Endothelial cell of umbilical vein (primary cell): ENCODE measurements around the gene CNIH2. TPM values are rescaled to one million over a fixed set of nuclear protein-coding genes. Genes with fewer than 3 reads are reported as not detected.

Experiments
- BruUV-seq: library from RNA; stranded (reverse); fragments of 400-500 nt; replicated peaks from 2 replicates; lab custom pipeline; 2021; lab: Mats Ljungman, UMichigan
- CTCF ChIA-PET: fragments of 300-600, 350-600 bp; sonication (Branson Sonifier 250); formaldehyde crosslinking; loops from one replicate; lab custom pipeline; 2021; ENCODE audit warnings: antibody characterized with exemption, inconsistent platforms; lab: Charles Lee
- POLR2A ChIA-PET: fragments of 300-600, 350-600 bp; sonication (Branson Sonifier 250); formaldehyde crosslinking; loops from one replicate; lab custom pipeline; 2021; ENCODE audit warnings: antibody characterized with exemption, inconsistent platforms; lab: Charles Lee
- DNase-seq: peaks from one replicate; pipeline ENCODE4 v3.0.0-alpha.2; 2011; ENCODE audit warnings: low read depth, low spot score
- FAIRE-seq: peaks from 2 replicates; lab custom pipeline; 2011; peaks lifted over from hg19 to GRCh38; lab: Jason Lieb, UNC
- H2AFZ ChIP-seq: 2 replicates; pipeline ENCODE4 v1.6.0; 2012; ENCODE audit warnings: low read depth, low read length, control low read depth, inconsistent platforms
- H3K27ac ChIP-seq: 2 replicates; pipeline ENCODE4 v1.5.1; 2011; ENCODE audit warnings: low read depth, mild to moderate bottlenecking, control low read depth, low read length, moderate library complexity; ENCODE audit not compliant: insufficient read depth
- H3K27me3 ChIP-seq, 2 experiments: 2 replicates each; pipeline versions ENCODE4 v1.6.0 to v1.6.1; 2011; ENCODE audit warnings: low read length in 2 of 2, mixed read lengths in 1 of 2; ENCODE audit not compliant: control insufficient read depth in 2 of 2, insufficient read depth in 2 of 2
- H3K36me3 ChIP-seq, 2 experiments: 2 replicates in 1 of 2; 3 replicates in 1 of 2; pipeline ENCODE4 v1.5.1; 2011; ENCODE audit warnings: low read length in 2 of 2, mild to moderate bottlenecking in 1 of 2, moderate library complexity in 1 of 2; ENCODE audit not compliant: control insufficient read depth in 2 of 2, insufficient read depth in 2 of 2; ENCODE audit errors: extremely low read depth in 1 of 2
- H3K4me1 ChIP-seq: 3 replicates; pipeline ENCODE4 v1.5.1; 2011; ENCODE audit warnings: mild to moderate bottlenecking, low read length; ENCODE audit not compliant: control insufficient read depth, insufficient read depth; ENCODE audit errors: extremely low read depth
- H3K4me2 ChIP-seq: 2 replicates; pipeline ENCODE4 v1.6.1; 2011; ENCODE audit warnings: low read length, control low read depth, mixed read lengths; ENCODE audit not compliant: insufficient read depth
- H3K4me3 ChIP-seq, 3 experiments: fragments of 200-600 bp in 1 of 3; sonication (generic), shearing (Covaris generic) in 1 of 3; replicated peaks in 1 of 3; 2 replicates each; pipeline ENCODE4 v1.5.1; 2011 to 2016; ENCODE audit warnings: control low read depth in 3 of 3, low read length in 3 of 3, mild to moderate bottlenecking in 2 of 3, inconsistent platforms in 1 of 3, low read depth in 1 of 3, moderate library complexity in 1 of 3; ENCODE audit not compliant: insufficient read depth in 1 of 3
- H3K79me2 ChIP-seq: 2 replicates; pipeline ENCODE4 v1.6.0; 2012; ENCODE audit warnings: low read length, inconsistent platforms; ENCODE audit not compliant: control insufficient read depth, insufficient read depth
- H3K9ac ChIP-seq: replicated peaks from 2 replicates; pipeline ENCODE3; 2011; ENCODE audit warnings: low read length, control low read depth; ENCODE audit not compliant: insufficient read depth; ENCODE audit errors: extremely low read depth
- H3K9me1 ChIP-seq: replicated peaks from 3 replicates; pipeline ENCODE4 v1.6.0; 2011; ENCODE audit warnings: mild to moderate bottlenecking, low read length; ENCODE audit not compliant: control insufficient read depth, insufficient read depth; ENCODE audit errors: extremely low read depth
- H3K9me3 ChIP-seq: replicated peaks from 2 replicates; pipeline ENCODE4 v1.5.1; 2012; ENCODE audit warnings: low read length, inconsistent platforms; ENCODE audit not compliant: control insufficient read depth, insufficient read depth
- H4K20me1 ChIP-seq: replicated peaks from 2 replicates; pipeline ENCODE3; 2011; ENCODE audit warnings: mild to moderate bottlenecking, low read length; ENCODE audit not compliant: control insufficient read depth, insufficient read depth; ENCODE audit errors: extremely low read depth
- EZH2 ChIP-seq: IDR thresholded peaks from 2 replicates; pipeline ENCODE4 v1.6.1; 2012; ENCODE audit warnings: borderline replicate concordance, low read depth, mild to moderate bottlenecking, moderate library complexity, low read length, inconsistent platforms; ENCODE audit not compliant: severe bottlenecking
- FOS ChIP-seq: IDR thresholded peaks from 2 replicates; pipeline ENCODE4 v1.6.1; 2011; ENCODE audit warnings: mild to moderate bottlenecking, low read length, moderate library complexity, borderline replicate concordance; ENCODE audit not compliant: insufficient read depth
- GATA2 ChIP-seq: IDR thresholded peaks from 2 replicates; pipeline ENCODE4 v1.7.0; 2011; ENCODE audit warnings: low read depth, mild to moderate bottlenecking, moderate library complexity, mixed read lengths, low read length; ENCODE audit not compliant: insufficient read length, insufficient read depth
- JUN ChIP-seq: IDR thresholded peaks from 2 replicates; pipeline ENCODE4 v1.6.1; 2011; ENCODE audit warnings: borderline replicate concordance, low read depth; ENCODE audit not compliant: insufficient read length, insufficient read depth
- MYC ChIP-seq: IDR thresholded peaks from one replicate; pipeline ENCODE4 v1.6.1; 2011; ENCODE audit warnings: mild to moderate bottlenecking, low read depth, low read length
- POLR2A ChIP-seq: IDR thresholded peaks from 2 replicates; pipeline ENCODE4 v1.6.1; 2012; ENCODE audit warnings: low read depth, mild to moderate bottlenecking, control low read depth, low read length
- POLR2AphosphoS5 ChIP-seq: IDR thresholded peaks from 2 replicates; pipeline ENCODE4 v1.6.1; 2012; ENCODE audit warnings: low read depth, mild to moderate bottlenecking, control low read depth, low read length, moderate library complexity; ENCODE audit not compliant: insufficient read depth
- dilution Hi-C: fragments of 300-500 bp; cut with MboI; formaldehyde crosslinking; loops from one replicate; pipeline ENCODE4 v1.15.0; 2019; ENCODE audit warnings: low sequenced_read_pairs; ENCODE audit not compliant: extremely low pct_ligation_motif_present
- intact Hi-C: fragments of 100-400 bp; cut with micrococcal nuclease; formaldehyde crosslinking; loops from one replicate; pipeline ENCODE4 v1.10.0; 2022
- polyA plus RNA-seq, 4 experiments: library from polyadenylated mRNA; depleted of rRNA in 3 of 4; stranded (reverse) in 3 of 4; unstranded in 1 of 4; fragments of >200 nt; gene quantifications; 2 replicates each; pipeline versions ENCODE4 v1.2.1 to v1.2.3, GENCODE V29; 2011 to 2012; ENCODE audit warnings: missing spikeins in 1 of 4
- total RNA-seq: library from RNA; stranded (reverse); gene quantifications from 2 replicates; pipeline ENCODE4 v1.2.3, GENCODE V29; 2021
- TF ChIP-seq, protein P1 (sequence below): IDR thresholded peaks from 2 replicates; pipeline ENCODE4 v1.6.1; 2011; ENCODE audit not compliant: insufficient read depth, insufficient read length
- TF ChIP-seq, protein P2 (sequence below), 2 donors: IDR thresholded peaks; 1 replicate in 1 of 2; 2 replicates in 1 of 2; pipeline ENCODE4 v1.5.1; 2011; ENCODE audit warnings: low read length in 2 of 2, mild to moderate bottlenecking in 2 of 2, moderate library complexity in 2 of 2, control low read depth in 1 of 2, inconsistent platforms in 1 of 2, low read depth in 1 of 2; ENCODE audit not compliant: insufficient read depth in 1 of 2; ENCODE audit errors: extremely low read depth in 1 of 2

Gene CNIH2
- total and polyA plus RNA-seq, 2 donors (not counting 3 experiments of a cell fraction or from before 2014, with no cell fraction given), result 0.46 to 1.2 TPM

DNA sequence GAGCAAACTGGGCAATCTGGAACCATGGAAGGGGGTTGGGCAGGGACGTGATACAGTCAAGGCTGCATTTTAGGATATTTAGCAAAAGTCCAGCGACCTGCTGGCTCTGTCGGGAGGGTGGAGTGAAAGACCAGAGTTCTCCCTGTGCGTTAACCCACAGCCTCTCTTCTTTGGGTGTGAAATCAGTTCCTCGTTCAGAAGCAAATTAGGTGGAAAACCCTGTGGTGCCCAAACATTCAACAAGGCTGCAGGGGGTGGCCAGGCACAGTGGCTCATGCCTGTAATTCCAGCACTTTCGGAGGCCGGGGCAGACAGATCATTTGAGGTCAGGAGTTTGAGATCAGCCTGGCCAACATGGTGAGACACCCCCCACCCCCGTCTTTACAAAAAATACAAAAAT is 19.6 kb downstream of the CNIH2 start:
- no peaks in the 10 kb centered on the region for H3K79me2 ChIP-seq
- ChIA-PET CTCF (interaction anchor here (0.5 to 2.2 kb wide), 4 partner anchors 12 to 88 kb away, joined by 3 to 13 read pairs (median 4); no protein-coding TSS in a partner anchor), POLR2A (no interaction called here)
- H3K27ac ChIP-seq, result no peak overlapping the region
- H2AFZ ChIP-seq, result no peak overlapping the region
- DNase-seq (no peak), FAIRE-seq (no peak)
- H3K9ac ChIP-seq, result no peak overlapping the region
- H3K4me3 ChIP-seq, result no peak overlapping the region
- BruUV-seq, result no TSS peak
- peaks cover 5 to 11% of the 10 kb centered on the region in 2 experiments for H3K27me3 ChIP-seq
- TF ChIP-seq MYC (no peak), FOS (no peak), EZH2 (no peak), JUN (no peak)
- no peaks in the 10 kb centered on the region for H3K4me1 ChIP-seq
- H3K9me1 ChIP-seq, result no peaks in the 10 kb centered on the region
- no peaks in the 10 kb centered on the region for H3K9me3 ChIP-seq
- H3K36me3 ChIP-seq, result no peaks in the 10 kb centered on the region
- H3K4me2 ChIP-seq, result no peak overlapping the region
- H4K20me1 ChIP-seq, result no peaks in the 10 kb centered on the region
- dilution Hi-C loops, result no loop called here
- intact Hi-C loops, result no loop called here

DNA sequence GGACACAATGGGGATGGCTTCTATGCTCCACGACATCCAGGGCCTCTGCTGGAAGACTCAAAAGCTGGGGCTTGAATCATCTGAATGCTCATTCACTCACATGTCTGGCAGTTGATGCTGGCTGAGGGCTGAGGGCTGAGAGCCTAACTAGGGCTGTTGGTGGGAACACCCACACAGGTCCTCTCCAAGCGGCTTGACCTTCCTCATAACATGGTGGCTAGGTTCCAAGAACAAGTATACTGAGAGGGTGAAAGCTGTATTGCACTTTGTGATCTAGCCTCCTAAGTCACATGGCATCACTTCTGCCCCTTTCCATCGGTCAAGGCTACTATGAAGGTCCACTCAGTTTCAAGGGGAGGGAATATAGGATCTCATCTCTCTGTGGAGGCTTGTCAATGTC is 21.2 kb downstream of the CNIH2 start:
- H3K9me3 ChIP-seq, result no peaks in the 10 kb centered on the region
- DNase-seq, result no peak
- H3K4me1 ChIP-seq, result no peaks in the 10 kb centered on the region
- H2AFZ ChIP-seq, result no peak overlapping the region
- intact Hi-C loops (no loop called here), dilution Hi-C loops (no loop called here)
- no peaks in the 10 kb centered on the region for H3K36me3 ChIP-seq
- TF ChIP-seq POLR2AphosphoS5 (no peak), MYC (no peak), POLR2A (no peak), FOS (no peak), EZH2 (no peak), GATA2 (no peak), JUN (no peak)
- TF ChIP-seq, protein P1, sequence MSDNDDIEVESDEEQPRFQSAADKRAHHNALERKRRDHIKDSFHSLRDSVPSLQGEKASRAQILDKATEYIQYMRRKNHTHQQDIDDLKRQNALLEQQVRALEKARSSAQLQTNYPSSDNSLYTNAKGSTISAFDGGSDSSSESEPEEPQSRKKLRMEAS, result no peak
- TF ChIP-seq, protein P2, sequence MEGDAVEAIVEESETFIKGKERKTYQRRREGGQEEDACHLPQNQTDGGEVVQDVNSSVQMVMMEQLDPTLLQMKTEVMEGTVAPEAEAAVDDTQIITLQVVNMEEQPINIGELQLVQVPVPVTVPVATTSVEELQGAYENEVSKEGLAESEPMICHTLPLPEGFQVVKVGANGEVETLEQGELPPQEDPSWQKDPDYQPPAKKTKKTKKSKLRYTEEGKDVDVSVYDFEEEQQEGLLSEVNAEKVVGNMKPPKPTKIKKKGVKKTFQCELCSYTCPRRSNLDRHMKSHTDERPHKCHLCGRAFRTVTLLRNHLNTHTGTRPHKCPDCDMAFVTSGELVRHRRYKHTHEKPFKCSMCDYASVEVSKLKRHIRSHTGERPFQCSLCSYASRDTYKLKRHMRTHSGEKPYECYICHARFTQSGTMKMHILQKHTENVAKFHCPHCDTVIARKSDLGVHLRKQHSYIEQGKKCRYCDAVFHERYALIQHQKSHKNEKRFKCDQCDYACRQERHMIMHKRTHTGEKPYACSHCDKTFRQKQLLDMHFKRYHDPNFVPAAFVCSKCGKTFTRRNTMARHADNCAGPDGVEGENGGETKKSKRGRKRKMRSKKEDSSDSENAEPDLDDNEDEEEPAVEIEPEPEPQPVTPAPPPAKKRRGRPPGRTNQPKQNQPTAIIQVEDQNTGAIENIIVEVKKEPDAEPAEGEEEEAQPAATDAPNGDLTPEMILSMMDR (IDR thresholded peaks at IDR 0.05; ENCODE audit: extremely low read depth in 1 of 2, insufficient read depth in 1 of 2, low read depth in 1 of 2, low read length in 2 of 2), result no peak
- H3K79me2 ChIP-seq, result no peaks in the 10 kb centered on the region
- no TSS peak for BruUV-seq
- no peak overlapping the region for H3K27ac ChIP-seq
- no peak overlapping the region for H3K4me3 ChIP-seq
- no peak overlapping the region for H3K9ac ChIP-seq
- ChIA-PET CTCF (interaction anchor here (1.0 to 4.5 kb wide), 2 partner anchors 12 to 87 kb away, joined by 3 to 27 read pairs; no protein-coding TSS in a partner anchor), POLR2A (no interaction called here)
- no peak overlapping the region for H3K4me2 ChIP-seq
- peaks cover 0 to 2% of the 10 kb centered on the region in 2 experiments for H3K27me3 ChIP-seq
- no peaks in the 10 kb centered on the region for H4K20me1 ChIP-seq
- no peak for FAIRE-seq
- no peaks in the 10 kb centered on the region for H3K9me1 ChIP-seq
